ENCODE measurements around the gene TTC7B. TPM values are rescaled to one million over a fixed set of nuclear protein-coding genes. Genes with fewer than 3 reads are reported as not detected.

The TTC7B gene
- polyA plus RNA-seq, 1 donor from 2014 or later = 19.9 TPM

- H3K27ac ChIP-seq (ENCODE audit: low read length) = no peak overlapping the region
- TF ChIP-seq RAD21 (conservative IDR thresholded peaks at IDR 0.05) = no peak
- no peak overlapping the region for H3K9ac ChIP-seq (ENCODE audit: low read length)
- no peaks in the 10 kb centered on the region for H3F3A ChIP-seq (ENCODE audit: insufficient read depth, low read length, poor library complexity, severe bottlenecking)
- no peak overlapping the region for H2AFZ ChIP-seq (ENCODE audit: low read depth, low read length)
- no peak overlapping the region for H3K4me2 ChIP-seq (ENCODE audit: low read length)
- H4K20me1 ChIP-seq (ENCODE audit: insufficient read depth) = no peaks in the 10 kb centered on the region
- no peaks in the 10 kb centered on the region for H3K27me3 ChIP-seq (ENCODE audit: insufficient read depth, low read depth, low read length)
- no peaks in the 10 kb centered on the region for H3K36me3 ChIP-seq (ENCODE audit: insufficient read depth, low read length)
- H3K9me3 ChIP-seq (ENCODE audit: low read length) = no peaks in the 10 kb centered on the region
- peaks cover 3% of the 10 kb centered on the region for H3K79me2 ChIP-seq (replicated peaks; ENCODE audit: insufficient read depth, low read length)
- no peak overlapping the region for H3K4me3 ChIP-seq (ENCODE audit: low read length)
- H3K9me2 ChIP-seq (ENCODE audit: insufficient read depth, low read length) = no peaks in the 10 kb centered on the region
Measured at GRCh38 chr14:90805084-90805391, 11.2 kb downstream of the TTC7B start.

GRCh38 chr14:90804292-90805083 lies 11.7 kb downstream of the TTC7B start:
- Histone ChIP-seq H2AFZ (ENCODE audit: low read depth, low read length) (no peak overlapping the region), H3K4me2 (ENCODE audit: low read length) (no peak overlapping the region), H4K20me1 (ENCODE audit: insufficient read depth) (no peaks in the 10 kb centered on the region), H3K4me3 (ENCODE audit: low read length) (no peak overlapping the region), H3K9me2 (ENCODE audit: insufficient read depth, low read length) (no peaks in the 10 kb centered on the region), H3K79me2 (replicated peaks; ENCODE audit: insufficient read depth, low read length) (peaks cover 3% of the 10 kb centered on the region), H3K27ac (ENCODE audit: low read length) (no peak overlapping the region), H3F3A (ENCODE audit: insufficient read depth, low read length, poor library complexity, severe bottlenecking) (no peaks in the 10 kb centered on the region), H3K27me3 (ENCODE audit: insufficient read depth, low read depth, low read length) (no peaks in the 10 kb centered on the region), H3K9ac (ENCODE audit: low read length) (no peak overlapping the region), H3K36me3 (ENCODE audit: insufficient read depth, low read length) (no peaks in the 10 kb centered on the region), H3K9me3 (ENCODE audit: low read length) (no peaks in the 10 kb centered on the region)
- TF ChIP-seq EZH2 (IDR thresholded peaks at IDR 0.05; ENCODE audit: borderline replicate concordance, insufficient read depth, low read length, poor library complexity, severe bottlenecking) (no peak), CTCF (IDR thresholded peaks at IDR 0.05; ENCODE audit: poor library complexity, severe bottlenecking) (no peak), REST (IDR thresholded peaks at IDR 0.05; ENCODE audit: borderline replicate concordance) (no peak), SMC3 (conservative IDR thresholded peaks at IDR 0.05; ENCODE audit: poor library complexity) (no peak)

- H3F3A ChIP-seq (ENCODE audit: insufficient read depth, low read length, poor library complexity, severe bottlenecking) = no peaks in the 10 kb centered on the region
- H3K79me2 ChIP-seq (replicated peaks; ENCODE audit: insufficient read depth, low read length) = no peaks in the 10 kb centered on the region
- no peaks in the 10 kb centered on the region for H3K9me3 ChIP-seq (ENCODE audit: low read length)
- H4K20me1 ChIP-seq (ENCODE audit: insufficient read depth) = no peaks in the 10 kb centered on the region
- no peak overlapping the region for H3K27ac ChIP-seq (ENCODE audit: low read length)
- no peak overlapping the region for H3K4me3 ChIP-seq (ENCODE audit: low read length)
- no peak overlapping the region for H3K9ac ChIP-seq (ENCODE audit: low read length)
- H3K36me3 ChIP-seq (ENCODE audit: insufficient read depth, low read length) = no peaks in the 10 kb centered on the region
- TF ChIP-seq TAF1 (IDR thresholded peaks at IDR 0.05; ENCODE audit: low read depth) = no peak
- TF ChIP-seq RAD21 (conservative IDR thresholded peaks at IDR 0.05) = no peak
- no peak for TF ChIP-seq CTCF (IDR thresholded peaks at IDR 0.05; ENCODE audit: poor library complexity, severe bottlenecking)
- no peak for TF ChIP-seq SMC3 (conservative IDR thresholded peaks at IDR 0.05; ENCODE audit: poor library complexity)
- TF ChIP-seq EZH2 (IDR thresholded peaks at IDR 0.05; ENCODE audit: borderline replicate concordance, insufficient read depth, low read length, poor library complexity, severe bottlenecking) = no peak
- no peak for TF ChIP-seq EP300 (conservative IDR thresholded peaks at IDR 0.05; ENCODE audit: poor library complexity, severe bottlenecking)
- no peak for TF ChIP-seq REST (IDR thresholded peaks at IDR 0.05; ENCODE audit: borderline replicate concordance)
- TF ChIP-seq MXI1 (conservative IDR thresholded peaks at IDR 0.05; ENCODE audit: poor library complexity, severe bottlenecking) = no peak
- no peak for TF ChIP-seq POLR2AphosphoS5 (IDR thresholded peaks at IDR 0.05)
- H3K4me2 ChIP-seq (ENCODE audit: low read length) = no peak overlapping the region
- no peaks in the 10 kb centered on the region for H3K27me3 ChIP-seq (ENCODE audit: insufficient read depth, low read depth, low read length)
- no peaks in the 10 kb centered on the region for H3K9me2 ChIP-seq (ENCODE audit: insufficient read depth, low read length)
- no peak overlapping the region for H2AFZ ChIP-seq (ENCODE audit: low read depth, low read length)
Measured at GRCh38 chr14:90803249-90803648, 13.0 kb downstream of the TTC7B start.
